Natural killer cell (primary cell): ENCODE results near the gene TIMM10B. TPM values are rescaled to one million over a fixed set of nuclear protein-coding genes. Genes with fewer than 3 reads are reported as not detected.

ENCODE experiments used
- ATAC-seq, 3 donors: fragments of 150-1000 bp in 2 of 3; fragments of 200-7000 bp in 1 of 3; cut with Tn5 transposase; 1 replicate in 1 of 3; 2 replicates in 2 of 3; pipeline ENCODE4 v1.10.0; 2021; ENCODE audit warnings: mild to moderate bottlenecking in 2 of 3, moderate library complexity in 2 of 3
- DNase-seq, 2 donors: peaks; one replicate each; pipeline versions ENCODE4 v3.0.0 to v3.0.0-alpha.2; 2013 to 2021; ENCODE audit warnings: mixed read lengths in 1 of 2
- H3K27ac ChIP-seq: one replicate; pipeline ENCODE4 v1.5.1; 2013; ENCODE audit warnings: mild to moderate bottlenecking, low read length
- H3K27me3 ChIP-seq: one replicate; pipeline ENCODE4 v1.6.1; 2013; ENCODE audit warnings: low read length; ENCODE audit not compliant: control insufficient read depth, insufficient read depth
- H3K36me3 ChIP-seq: one replicate; pipeline ENCODE4 v1.6.1; 2013; ENCODE audit warnings: low read length; ENCODE audit not compliant: control insufficient read depth, insufficient read depth
- H3K4me1 ChIP-seq: one replicate; pipeline ENCODE4 v1.6.1; 2013; ENCODE audit warnings: low read length; ENCODE audit not compliant: control insufficient read depth, insufficient read depth
- H3K4me3 ChIP-seq: one replicate; pipeline ENCODE4 v1.5.1; 2013; ENCODE audit warnings: low read length
- H3K9me3 ChIP-seq: one replicate; pipeline ENCODE4 v1.6.1; 2013; ENCODE audit warnings: low read length; ENCODE audit not compliant: control insufficient read depth, insufficient read depth
- H3K27ac Mint-ChIP-seq, 2 donors: one replicate each; pipeline ENCODE4 v1.8.0; 2022; ENCODE audit warnings: mild to moderate bottlenecking in 2 of 2, mixed read lengths in 2 of 2, moderate library complexity in 1 of 2
- H3K27me3 Mint-ChIP-seq, 2 donors: one replicate each; pipeline ENCODE4 v1.8.0; 2022; ENCODE audit warnings: low read depth in 2 of 2, mixed read lengths in 2 of 2
- H3K36me3 Mint-ChIP-seq: one replicate; pipeline ENCODE4 v1.8.0; 2022; ENCODE audit warnings: mixed read lengths
- H3K4me1 Mint-ChIP-seq, 2 donors: one replicate each; pipeline ENCODE4 v1.8.0; 2022; ENCODE audit warnings: mixed read lengths in 2 of 2
- H3K4me3 Mint-ChIP-seq: one replicate; pipeline ENCODE4 v1.8.0; 2022; ENCODE audit warnings: mild to moderate bottlenecking, moderate library complexity, mixed read lengths
- H3K9me3 Mint-ChIP-seq, 2 donors: one replicate each; pipeline ENCODE4 v1.8.0; 2022; ENCODE audit warnings: mixed read lengths in 2 of 2
- WGBS: methylation state at CpG from one replicate; pipeline ENCODE4 v1.1.7; 2013; ENCODE audit warnings: missing lambda C conversion rate; ENCODE audit not compliant: insufficient coverage; 5-methylcytosine and 5-hydroxymethylcytosine counted together
- intact Hi-C: fragments of 100-400 bp; cut with micrococcal nuclease; formaldehyde crosslinking; loops from one replicate; pipeline ENCODE4 v1.14.2; 2022
- total RNA-seq, 4 donors: library from RNA; stranded (reverse); fragments of 120-200 nt in 1 of 4; gene quantifications; one replicate each; pipeline versions ENCODE4 v1.2.3 to v1.2.4, GENCODE V29; 2013 to 2022
- TF ChIP-seq, protein P1 (sequence below): fragments of 200-600 bp; IDR thresholded peaks from one replicate; pipeline ENCODE4 v1.8.0; 2022; ENCODE audit warnings: antibody characterized with exemption

The TIMM10B gene
- total RNA-seq, 3 donors from 2014 or later (not counting 1 experiment from before 2014, with no cell fraction given): 69.6 to 92.8 (median 71.4) TPM

DNA sequence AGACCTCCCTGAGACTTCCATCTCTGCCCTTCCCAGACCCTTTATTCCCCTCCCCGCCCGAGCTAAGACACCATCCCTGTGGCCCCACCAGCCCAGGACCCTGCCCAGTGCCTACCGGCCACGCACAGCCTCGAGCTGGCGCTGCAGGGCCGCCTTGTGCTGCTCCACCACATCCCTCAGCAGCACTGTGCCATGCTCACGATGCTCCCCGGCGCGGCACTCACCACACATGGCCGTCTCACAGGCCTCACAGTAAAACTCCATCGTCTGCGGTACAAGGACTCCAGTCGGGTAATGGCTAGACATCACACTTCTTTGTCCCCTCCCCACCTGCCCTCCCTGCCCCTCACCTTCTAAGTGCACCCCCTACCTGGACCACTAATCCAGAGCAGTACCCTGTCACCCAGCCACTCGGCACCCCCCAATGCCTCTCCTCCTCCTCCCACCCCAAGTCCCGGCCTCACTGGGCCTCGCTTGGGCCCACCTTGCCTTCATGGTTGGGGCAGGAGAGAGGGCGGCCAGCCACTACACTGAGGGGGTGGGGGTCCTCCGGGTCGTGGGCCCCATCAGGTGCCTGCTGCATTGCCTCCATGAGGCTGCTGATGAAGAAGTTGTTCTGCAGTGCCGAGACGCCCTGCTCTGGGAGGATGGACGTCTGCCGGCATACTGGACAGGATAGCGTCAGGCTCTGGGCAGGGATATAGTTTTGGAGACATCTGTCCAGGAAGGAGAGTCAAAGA lies 23.6 kb upstream of the TIMM10B start:
- Histone ChIP-seq H3K4me1 (no peaks in the 10 kb centered on the region), H3K9me3 (no peaks in the 10 kb centered on the region), H3K27ac (no peak overlapping the region), H3K36me3 (peaks cover 25% of the 10 kb centered on the region), H3K4me3 (no peak overlapping the region), H3K27me3 (no peaks in the 10 kb centered on the region)
- intact Hi-C loops: no loop called here
- Mint-ChIP-seq H3K4me3 (no peak overlapping the region), H3K36me3 (peaks cover 5% of the 10 kb centered on the region), H3K9me3 (no peaks in the 10 kb centered on the region), H3K27ac (no peak overlapping the region), H3K4me1 (no peaks in the 10 kb centered on the region), H3K27me3 (no peaks in the 10 kb centered on the region)
- TF ChIP-seq, protein P1, sequence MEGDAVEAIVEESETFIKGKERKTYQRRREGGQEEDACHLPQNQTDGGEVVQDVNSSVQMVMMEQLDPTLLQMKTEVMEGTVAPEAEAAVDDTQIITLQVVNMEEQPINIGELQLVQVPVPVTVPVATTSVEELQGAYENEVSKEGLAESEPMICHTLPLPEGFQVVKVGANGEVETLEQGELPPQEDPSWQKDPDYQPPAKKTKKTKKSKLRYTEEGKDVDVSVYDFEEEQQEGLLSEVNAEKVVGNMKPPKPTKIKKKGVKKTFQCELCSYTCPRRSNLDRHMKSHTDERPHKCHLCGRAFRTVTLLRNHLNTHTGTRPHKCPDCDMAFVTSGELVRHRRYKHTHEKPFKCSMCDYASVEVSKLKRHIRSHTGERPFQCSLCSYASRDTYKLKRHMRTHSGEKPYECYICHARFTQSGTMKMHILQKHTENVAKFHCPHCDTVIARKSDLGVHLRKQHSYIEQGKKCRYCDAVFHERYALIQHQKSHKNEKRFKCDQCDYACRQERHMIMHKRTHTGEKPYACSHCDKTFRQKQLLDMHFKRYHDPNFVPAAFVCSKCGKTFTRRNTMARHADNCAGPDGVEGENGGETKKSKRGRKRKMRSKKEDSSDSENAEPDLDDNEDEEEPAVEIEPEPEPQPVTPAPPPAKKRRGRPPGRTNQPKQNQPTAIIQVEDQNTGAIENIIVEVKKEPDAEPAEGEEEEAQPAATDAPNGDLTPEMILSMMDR: no peak
- ATAC-seq (no peak), DNase-seq (no peak)
- WGBS: 93% methylated on average over 26 of the region's 26 CpGs

DNA sequence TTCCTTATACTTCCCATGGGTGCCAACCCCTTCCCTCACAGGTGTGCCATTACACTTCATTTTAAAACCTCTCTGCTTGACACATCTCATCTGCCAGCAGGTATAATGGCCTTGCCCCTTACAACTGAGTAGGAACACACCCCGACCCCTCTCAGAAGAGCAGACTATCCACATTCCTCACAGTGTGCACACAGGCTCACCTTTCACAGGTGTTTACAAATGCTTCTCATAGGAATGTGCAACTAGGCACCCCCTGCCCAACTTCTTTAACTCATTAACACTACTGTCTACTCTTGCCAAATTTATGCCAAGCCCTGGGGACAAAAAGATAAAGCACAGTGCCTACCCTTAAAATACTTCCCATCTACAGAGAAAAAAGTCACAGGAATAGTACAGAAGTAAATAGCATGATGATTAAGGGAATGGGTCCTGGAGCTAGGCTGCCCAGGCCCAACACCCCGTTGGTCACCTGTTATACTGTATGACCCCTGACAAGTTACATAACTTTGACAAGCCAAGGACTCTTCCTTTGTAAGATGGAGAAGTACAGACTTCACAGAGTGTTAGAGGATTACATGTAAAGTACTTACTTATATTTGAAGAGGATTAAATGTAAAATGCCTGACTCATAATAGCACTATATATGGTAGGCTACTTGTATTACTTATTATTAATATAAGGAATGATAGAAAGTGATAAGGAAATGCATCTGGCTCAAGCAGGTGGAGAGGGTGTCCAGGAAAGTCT lies 22.8 kb upstream of the TIMM10B start:
- 83% methylated on average over 2 of the region's 2 CpGs for WGBS
- no peaks in the 10 kb centered on the region for H3K9me3 Mint-ChIP-seq
- Histone ChIP-seq H3K9me3 (no peaks in the 10 kb centered on the region), H3K36me3 (peaks cover 23% of the 10 kb centered on the region), H3K4me3 (no peak overlapping the region), H3K27me3 (no peaks in the 10 kb centered on the region), H3K27ac (no peak overlapping the region), H3K4me1 (no peaks in the 10 kb centered on the region)
- no peaks in the 10 kb centered on the region for H3K27me3 Mint-ChIP-seq
- H3K27ac Mint-ChIP-seq: no peak overlapping the region
- peaks cover 5% of the 10 kb centered on the region for H3K36me3 Mint-ChIP-seq
- DNase-seq: no peak
- H3K4me1 Mint-ChIP-seq: no peaks in the 10 kb centered on the region
- no peak overlapping the region for H3K4me3 Mint-ChIP-seq
- intact Hi-C loops: no loop called here
- TF ChIP-seq, protein P1: no peak
- no peak for ATAC-seq

DNA sequence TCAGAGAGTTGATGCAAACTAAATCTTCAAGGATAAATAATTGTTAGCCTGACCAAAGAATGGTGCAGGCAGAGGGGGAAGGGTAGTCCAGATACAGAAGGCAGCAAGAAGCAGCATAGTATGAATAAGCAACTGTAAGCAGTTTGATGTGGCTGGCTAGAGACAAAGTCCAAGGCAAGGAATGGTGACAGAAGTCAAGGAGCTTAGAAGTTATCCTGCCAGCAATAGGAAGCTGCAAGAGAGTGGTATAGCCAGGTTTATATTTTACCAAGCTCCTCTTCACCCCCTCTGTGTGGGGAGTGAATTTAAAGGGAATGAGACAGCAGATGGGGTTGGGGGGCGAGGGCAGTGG lies 22.2 kb upstream of the TIMM10B start:
- TF ChIP-seq, protein P1: no peak
- intact Hi-C loops: no loop called here
- H3K36me3 Mint-ChIP-seq: peaks cover 5% of the 10 kb centered on the region
- Histone ChIP-seq H3K27ac (no peak overlapping the region), H3K27me3 (no peaks in the 10 kb centered on the region), H3K4me1 (no peaks in the 10 kb centered on the region), H3K9me3 (no peaks in the 10 kb centered on the region), H3K36me3 (peaks cover 26% of the 10 kb centered on the region), H3K4me3 (no peak overlapping the region)
- DNase-seq (no peak), ATAC-seq (no peak)
- no peak overlapping the region for H3K4me3 Mint-ChIP-seq
- H3K4me1 Mint-ChIP-seq: no peaks in the 10 kb centered on the region
- WGBS: 75% methylated on average over 1 of the region's 1 CpG
- no peak overlapping the region for H3K27ac Mint-ChIP-seq
- no peaks in the 10 kb centered on the region for H3K9me3 Mint-ChIP-seq
- no peaks in the 10 kb centered on the region for H3K27me3 Mint-ChIP-seq
